Keratinocyte (primary cell): ENCODE data around the gene LRRTM1.

Source experiments
- CTCF ChIP-seq, 3 experiments: IDR thresholded peaks in 1 of 3; conservative IDR thresholded peaks in 1 of 3; optimal IDR thresholded peaks in 1 of 3; 2 replicates in 2 of 3; 3 replicates in 1 of 3; pipeline versions ENCODE3 to v1.5.1; 2011; ENCODE audit warnings: low read length in 3 of 3, mild to moderate bottlenecking in 3 of 3, moderate library complexity in 2 of 3, control low read depth in 1 of 3, inconsistent platforms in 1 of 3; ENCODE audit not compliant: insufficient read depth in 2 of 3; ENCODE audit errors: extremely low read depth in 1 of 3
- EZH2 ChIP-seq: IDR thresholded peaks from one replicate; pipeline ENCODE4 v1.6.1; 2012; ENCODE audit warnings: inconsistent platforms, mild to moderate bottlenecking, low read length, moderate library complexity

GRCh38 chr2:80351231-80351630 lies 46.7 kb upstream of the LRRTM1 start:
- TF ChIP-seq CTCF (optimal IDR thresholded peaks at IDR 0.05 in 1 of 3, IDR thresholded peaks at IDR 0.05 in 1 of 3, conservative IDR thresholded peaks at IDR 0.05 in 1 of 3; ENCODE audit: extremely low read depth in 1 of 3, insufficient read depth in 2 of 3, low read length in 3 of 3) (no peak), EZH2 (no peak)
